Measurements from ENCODE around the gene INAVA.

- TF ChIP-seq CTCF (IDR thresholded peaks at IDR 0.05) (no peak), EP300 (IDR thresholded peaks at IDR 0.05) (no peak), POLR2A (IDR thresholded peaks at IDR 0.05) (no peak)
These were observed 68.4 kb downstream of the INAVA start for GRCh38 chr1:200963076-200963475.

Measured in tibial nerve (tissue), 4 donors.